Breast epithelium (tissue), 3 donors: ENCODE data around the gene EPHA1.

Experiments
- CTCF ChIP-seq, 3 donors: fragments of 450-650 bp; IDR thresholded peaks; one replicate each; pipeline ENCODE4 v1.5.1; 2016 to 2017; ENCODE audit warnings: antibody characterized with exemption in 3 of 3, mild to moderate bottlenecking in 3 of 3, moderate library complexity in 3 of 3
- POLR2A ChIP-seq: fragments of 450-650 bp; IDR thresholded peaks from one replicate; pipeline ENCODE4 v1.6.1; 2016; ENCODE audit warnings: antibody characterized with exemption, mild to moderate bottlenecking, moderate library complexity
- POLR2AphosphoS5 ChIP-seq, 3 donors: sonication (generic); formaldehyde crosslinking; IDR thresholded peaks; one replicate each; pipeline ENCODE4 v1.6.1; 2017; ENCODE audit warnings: antibody characterized with exemption in 3 of 3

GRCh38 chr7:143411976-143412708 is 3.5 kb upstream of the EPHA1 start:
- TF ChIP-seq CTCF (IDR thresholded peaks at IDR 0.05): no peak
- no peak for TF ChIP-seq POLR2AphosphoS5 (IDR thresholded peaks at IDR 0.05)
- no peak for TF ChIP-seq POLR2A
